Heart left ventricle (tissue), 13 donors: ENCODE measurements around the gene SAMD11.

Experiments
- POLR2A ChIP-seq, 2 donors: fragments of 450-650 bp; IDR thresholded peaks; one replicate each; pipeline ENCODE4 v1.6.1; 2017; ENCODE audit warnings: antibody characterized with exemption in 2 of 2, mild to moderate bottlenecking in 2 of 2, moderate library complexity in 2 of 2
- TF ChIP-seq, protein P1 (sequence below), 12 donors: fragments of 200-600 bp; sonication (generic) in 4 of 12; IDR thresholded peaks; one replicate each; pipeline versions ENCODE4 v1.5.0 to v1.8.0; 2018 to 2022; ENCODE audit warnings: antibody characterized with exemption in 12 of 12, mild to moderate bottlenecking in 5 of 12
- donor health status: ischemic (EF 13 %, LVEDD 7.1; RV severe dilation, severe dysfunction).
- donor health status: DM: no; HTN: yes; CAD: no.
- donor health status: DM: no; HTN: no; CAD: no.
- donor health status: ischemic (EF 25% LVEDD 6.9; RV normal size, moderate dysfunction).
- donor health status: ischemic (EF 25% LVEDD 5.7; RV mildly dilated, moderate dysfunction).
- donor health status: ischemic (EF 35%, LVEDD 5.7; RV mildly dilated, moderate dysfunction).
- donor health status: nonischemic (EF 11% LVEDD 7.7; RV severe dilation, severe dysfunction).
- donor health status: DM: yes; HTN: yes; CAD: no.
- donor health status: PGD.
- donor health status: ischemic (EF 29% LVEDD 5.4; RV normal size, mild dysfunction).
- donor health status: nonischemic (EF 23%, LVEDD 6.1; RV moderate dilation, normal function).

DNA sequence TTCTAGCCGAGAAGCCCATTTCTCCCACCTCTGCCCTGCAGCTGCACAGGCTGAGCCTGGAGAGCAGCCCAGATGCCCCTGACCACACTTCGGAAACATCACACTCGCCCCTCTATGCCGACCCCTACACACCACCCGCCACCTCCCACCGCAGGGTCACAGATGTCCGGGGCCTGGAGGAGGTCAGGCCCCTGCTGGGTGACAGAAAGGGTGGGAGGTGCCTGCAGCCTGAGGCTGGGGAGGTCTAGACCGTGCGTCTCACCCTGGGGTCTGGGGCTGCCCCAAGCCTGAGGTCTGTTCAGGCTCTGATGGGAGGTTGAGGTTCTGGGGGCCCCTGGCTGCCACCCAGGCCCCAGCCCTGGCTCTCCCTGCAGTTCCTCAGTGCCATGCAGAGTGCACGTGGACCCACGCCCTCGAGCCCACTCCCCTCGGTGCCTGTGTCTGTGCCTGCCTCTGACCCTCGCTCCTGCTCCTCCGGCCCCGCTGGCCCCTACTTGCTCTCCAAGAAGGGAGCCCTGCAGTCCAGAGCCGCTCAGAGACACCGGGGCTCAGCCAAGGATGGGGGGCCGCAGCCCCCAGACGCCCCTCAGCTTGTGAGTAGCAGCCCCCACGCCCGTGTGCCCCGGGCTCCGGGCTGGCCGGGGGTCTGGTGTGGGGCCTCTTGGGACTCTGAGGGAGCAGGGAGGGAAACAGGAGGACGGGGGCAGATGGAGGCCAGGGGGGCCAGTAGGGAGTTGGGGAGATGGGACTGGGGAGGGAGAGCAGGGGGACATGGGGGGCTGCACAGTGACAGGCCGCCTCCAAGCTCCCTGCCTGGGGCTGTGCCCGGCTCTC is 50.0 kb downstream of the SAMD11 start:
- TF ChIP-seq, protein P1, sequence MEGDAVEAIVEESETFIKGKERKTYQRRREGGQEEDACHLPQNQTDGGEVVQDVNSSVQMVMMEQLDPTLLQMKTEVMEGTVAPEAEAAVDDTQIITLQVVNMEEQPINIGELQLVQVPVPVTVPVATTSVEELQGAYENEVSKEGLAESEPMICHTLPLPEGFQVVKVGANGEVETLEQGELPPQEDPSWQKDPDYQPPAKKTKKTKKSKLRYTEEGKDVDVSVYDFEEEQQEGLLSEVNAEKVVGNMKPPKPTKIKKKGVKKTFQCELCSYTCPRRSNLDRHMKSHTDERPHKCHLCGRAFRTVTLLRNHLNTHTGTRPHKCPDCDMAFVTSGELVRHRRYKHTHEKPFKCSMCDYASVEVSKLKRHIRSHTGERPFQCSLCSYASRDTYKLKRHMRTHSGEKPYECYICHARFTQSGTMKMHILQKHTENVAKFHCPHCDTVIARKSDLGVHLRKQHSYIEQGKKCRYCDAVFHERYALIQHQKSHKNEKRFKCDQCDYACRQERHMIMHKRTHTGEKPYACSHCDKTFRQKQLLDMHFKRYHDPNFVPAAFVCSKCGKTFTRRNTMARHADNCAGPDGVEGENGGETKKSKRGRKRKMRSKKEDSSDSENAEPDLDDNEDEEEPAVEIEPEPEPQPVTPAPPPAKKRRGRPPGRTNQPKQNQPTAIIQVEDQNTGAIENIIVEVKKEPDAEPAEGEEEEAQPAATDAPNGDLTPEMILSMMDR (IDR thresholded peaks at IDR 0.05), result no peak
- TF ChIP-seq POLR2A (IDR thresholded peaks at IDR 0.05), result no peak
